ENCODE results near the gene TMEM42. TPM values are rescaled to one million over a fixed set of nuclear protein-coding genes. Genes with fewer than 3 reads are reported as not detected.
A peak's percentile ranks its signal among the peaks of the same experiment; 100 is the strongest.

The TMEM42 gene
- total RNA-seq, 3 donors from 2014 or later: 12.8 to 28.6 (median 20.3) TPM

DNA sequence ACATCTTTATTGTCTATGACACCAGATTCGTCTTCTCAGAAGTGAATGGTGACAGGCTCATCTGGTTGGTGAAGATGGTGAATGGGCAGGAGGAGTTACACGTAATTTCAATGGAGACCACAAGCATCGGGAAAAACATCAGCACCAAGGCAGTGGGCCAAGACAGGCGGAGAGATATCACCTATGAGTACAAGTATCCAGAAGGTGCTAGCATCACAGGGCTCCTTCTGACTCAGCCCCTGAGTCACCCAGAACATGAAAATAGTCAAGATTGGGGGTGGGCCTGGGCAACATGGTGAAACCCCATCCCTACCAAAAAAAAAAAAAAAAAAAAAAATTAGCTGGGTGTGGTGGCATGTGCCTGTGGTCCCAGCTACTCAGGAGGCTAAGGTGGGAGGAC lies 45.3 kb downstream of the TMEM42 start:
- H3K4me1 ChIP-seq: no peaks in the 10 kb centered on the region
- no peaks in the 10 kb centered on the region for H3K9me3 ChIP-seq
- intact Hi-C loops (cut with DNase I; ENCODE audit: low total_unique reads): no loop called here
- H3K27me3 ChIP-seq: peaks cover 0 to 4% of the 10 kb centered on the region in 2 donors
- no peaks in the 10 kb centered on the region for H3K36me3 ChIP-seq
- TF ChIP-seq POLR2AphosphoS5 (IDR thresholded peaks at IDR 0.05): no peak
- TF ChIP-seq, protein P1, sequence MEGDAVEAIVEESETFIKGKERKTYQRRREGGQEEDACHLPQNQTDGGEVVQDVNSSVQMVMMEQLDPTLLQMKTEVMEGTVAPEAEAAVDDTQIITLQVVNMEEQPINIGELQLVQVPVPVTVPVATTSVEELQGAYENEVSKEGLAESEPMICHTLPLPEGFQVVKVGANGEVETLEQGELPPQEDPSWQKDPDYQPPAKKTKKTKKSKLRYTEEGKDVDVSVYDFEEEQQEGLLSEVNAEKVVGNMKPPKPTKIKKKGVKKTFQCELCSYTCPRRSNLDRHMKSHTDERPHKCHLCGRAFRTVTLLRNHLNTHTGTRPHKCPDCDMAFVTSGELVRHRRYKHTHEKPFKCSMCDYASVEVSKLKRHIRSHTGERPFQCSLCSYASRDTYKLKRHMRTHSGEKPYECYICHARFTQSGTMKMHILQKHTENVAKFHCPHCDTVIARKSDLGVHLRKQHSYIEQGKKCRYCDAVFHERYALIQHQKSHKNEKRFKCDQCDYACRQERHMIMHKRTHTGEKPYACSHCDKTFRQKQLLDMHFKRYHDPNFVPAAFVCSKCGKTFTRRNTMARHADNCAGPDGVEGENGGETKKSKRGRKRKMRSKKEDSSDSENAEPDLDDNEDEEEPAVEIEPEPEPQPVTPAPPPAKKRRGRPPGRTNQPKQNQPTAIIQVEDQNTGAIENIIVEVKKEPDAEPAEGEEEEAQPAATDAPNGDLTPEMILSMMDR (IDR thresholded peaks at IDR 0.05): no peak
- TF ChIP-seq POLR2A (IDR thresholded peaks at IDR 0.05): no peak
- DNase-seq (ENCODE audit: low spot score in 2 of 2): no peak
- H3K4me3 ChIP-seq: no peak overlapping the region
- no peak overlapping the region for H3K27ac ChIP-seq

DNA sequence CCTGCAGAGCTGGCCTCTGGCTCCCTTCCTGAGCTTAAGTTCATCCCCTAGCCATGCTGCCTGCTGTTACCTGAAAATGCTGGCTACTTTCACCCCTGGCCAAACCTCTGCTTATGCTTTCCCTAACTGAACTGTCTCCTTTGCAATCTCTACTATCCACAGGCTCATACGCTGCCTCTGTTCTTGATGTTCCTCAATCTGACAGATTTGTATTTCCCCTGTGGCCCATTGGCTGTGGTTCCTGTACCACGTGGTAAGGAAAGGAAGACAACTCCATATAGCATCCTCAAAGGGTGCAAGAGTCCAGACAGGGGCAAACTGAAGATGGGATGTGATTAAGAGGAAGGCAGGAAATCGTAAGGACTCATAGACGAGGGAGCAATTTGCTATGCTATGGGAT lies 45.9 kb downstream of the TMEM42 start:
- DNase-seq (ENCODE audit: low spot score in 2 of 2): no peak
- no peaks in the 10 kb centered on the region for H3K9me3 ChIP-seq

DNA sequence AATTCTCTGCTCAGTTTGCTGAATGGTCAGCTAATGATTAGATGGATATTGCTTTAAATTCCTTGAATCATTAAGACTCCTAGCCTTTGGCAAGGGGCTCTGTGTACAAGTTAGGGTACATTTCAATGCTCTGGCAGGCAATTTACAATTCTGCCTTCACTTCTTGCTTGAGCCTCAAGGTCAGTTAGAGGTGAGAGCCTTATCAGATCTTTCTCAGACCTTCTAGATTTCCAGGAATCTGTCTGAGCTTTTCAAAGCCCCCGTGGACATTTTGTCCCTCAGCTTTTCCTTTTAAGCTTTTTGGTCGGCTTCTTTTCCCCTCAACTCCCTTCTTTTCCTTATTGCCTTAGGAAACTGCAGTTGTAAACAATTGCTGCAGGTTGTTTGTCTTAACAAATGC lies 47.4 kb downstream of the TMEM42 start:
- Histone ChIP-seq H3K36me3 (no peaks in the 10 kb centered on the region), H3K27ac (no peak overlapping the region), H3K9me3 (no peaks in the 10 kb centered on the region), H3K4me1 (no peaks in the 10 kb centered on the region), H3K27me3 (no peaks in the 10 kb centered on the region), H3K4me3 (no peak overlapping the region)
- TF ChIP-seq, protein P1 (IDR thresholded peaks at IDR 0.05): no peak
- TF ChIP-seq POLR2AphosphoS5 (IDR thresholded peaks at IDR 0.05): no peak
- no peak for TF ChIP-seq POLR2A (IDR thresholded peaks at IDR 0.05)
- no peak for DNase-seq (ENCODE audit: low spot score in 2 of 2)
- intact Hi-C loops (cut with DNase I; ENCODE audit: low total_unique reads): no loop called here

More for the DNA sequence above, 45.9 kb downstream of the TMEM42 start:
- Histone ChIP-seq H3K27me3 (peaks cover 0 to 4% of the 10 kb centered on the region in 2 donors), H3K27ac (no peak overlapping the region), H3K4me1 (no peaks in the 10 kb centered on the region), H3K4me3 (no peak overlapping the region), H3K36me3 (no peaks in the 10 kb centered on the region)
- TF ChIP-seq, protein P1 (IDR thresholded peaks at IDR 0.05): no peak
- TF ChIP-seq POLR2A (IDR thresholded peaks at IDR 0.05) (no peak), POLR2AphosphoS5 (IDR thresholded peaks at IDR 0.05) (no peak)
- intact Hi-C loops (cut with DNase I; ENCODE audit: low total_unique reads): no loop called here

DNA sequence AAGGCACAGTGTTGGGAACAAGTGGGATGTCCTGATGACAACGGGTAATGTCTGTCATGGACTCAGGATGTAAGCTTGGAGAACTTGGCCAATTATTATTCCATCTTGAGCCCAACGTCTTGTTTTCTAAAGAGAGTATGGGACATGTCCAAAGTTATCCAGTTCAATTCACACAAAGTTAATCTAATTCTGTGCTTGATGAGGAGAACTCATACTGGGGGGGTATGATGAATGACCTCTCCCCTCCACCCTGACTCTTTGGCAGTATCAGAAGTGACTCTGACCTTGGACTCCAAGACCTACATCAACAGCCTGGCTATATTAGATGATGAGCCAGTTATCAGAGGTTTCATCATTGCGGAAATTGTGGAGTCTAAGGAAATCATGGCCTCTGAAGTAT lies 49.0 kb downstream of the TMEM42 start:
- H3K4me1 ChIP-seq: no peaks in the 10 kb centered on the region
- H3K9me3 ChIP-seq: no peaks in the 10 kb centered on the region
- TF ChIP-seq POLR2A (IDR thresholded peaks at IDR 0.05): no peak
- TF ChIP-seq POLR2AphosphoS5 (IDR thresholded peaks at IDR 0.05): no peak
- TF ChIP-seq, protein P1 (IDR thresholded peaks at IDR 0.05): no peak
- no peaks in the 10 kb centered on the region for H3K36me3 ChIP-seq
- H3K27me3 ChIP-seq: no peaks in the 10 kb centered on the region
- intact Hi-C loops (cut with DNase I; ENCODE audit: low total_unique reads): no loop called here
- DNase-seq (ENCODE audit: low spot score in 2 of 2): no peak
- no peak overlapping the region for H3K27ac ChIP-seq
- no peak overlapping the region for H3K4me3 ChIP-seq

DNA sequence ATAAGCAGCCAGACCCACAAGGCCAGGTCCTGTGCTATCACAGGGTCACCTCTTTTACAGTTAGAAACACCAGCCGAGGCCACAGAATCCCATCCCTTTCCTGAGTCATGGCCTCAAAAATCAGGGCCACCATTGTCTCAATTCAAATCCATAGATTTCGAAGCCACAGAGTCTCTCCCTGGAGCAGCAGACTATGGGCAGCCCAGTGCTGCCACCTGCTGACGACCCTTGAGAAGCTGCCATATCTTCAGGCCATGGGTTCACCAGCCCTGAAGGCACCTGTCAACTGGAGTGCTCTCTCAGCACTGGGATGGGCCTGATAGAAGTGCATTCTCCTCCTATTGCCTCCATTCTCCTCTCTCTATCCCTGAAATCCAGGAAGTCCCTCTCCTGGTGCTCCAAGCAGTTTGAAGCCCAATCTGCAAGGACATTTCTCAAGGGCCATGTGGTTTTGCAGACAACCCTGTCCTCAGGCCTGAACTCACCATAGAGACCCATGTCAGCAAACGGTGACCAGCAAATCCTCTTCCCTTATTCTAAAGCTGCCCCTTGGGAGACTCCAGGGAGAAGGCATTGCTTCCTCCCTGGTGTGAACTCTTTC lies 52.3 kb downstream of the TMEM42 start:
- H3K36me3 ChIP-seq: no peaks in the 10 kb centered on the region
- no peaks in the 10 kb centered on the region for H3K27me3 ChIP-seq
- H3K4me3 ChIP-seq: no peak overlapping the region
- intact Hi-C loops (cut with DNase I; ENCODE audit: low total_unique reads): no loop called here
- TF ChIP-seq, protein P1 (IDR thresholded peaks at IDR 0.05): peak; percentile 28 to 60 (median 40)
- TF ChIP-seq POLR2AphosphoS5 (IDR thresholded peaks at IDR 0.05): no peak
- DNase-seq (ENCODE audit: low spot score in 2 of 2): no peak
- no peaks in the 10 kb centered on the region for H3K4me1 ChIP-seq
- no peak overlapping the region for H3K27ac ChIP-seq
- no peaks in the 10 kb centered on the region for H3K9me3 ChIP-seq

Measured in breast epithelium (tissue), 4 donors.